ENCODE measurements around the gene CHL1.
"Not testable (repeated sequence)": the region's sequence is repeated elsewhere in the genome, so short reads cannot be mapped to it uniquely, and the experiment has no call there.

The CHL1 gene

DNA sequence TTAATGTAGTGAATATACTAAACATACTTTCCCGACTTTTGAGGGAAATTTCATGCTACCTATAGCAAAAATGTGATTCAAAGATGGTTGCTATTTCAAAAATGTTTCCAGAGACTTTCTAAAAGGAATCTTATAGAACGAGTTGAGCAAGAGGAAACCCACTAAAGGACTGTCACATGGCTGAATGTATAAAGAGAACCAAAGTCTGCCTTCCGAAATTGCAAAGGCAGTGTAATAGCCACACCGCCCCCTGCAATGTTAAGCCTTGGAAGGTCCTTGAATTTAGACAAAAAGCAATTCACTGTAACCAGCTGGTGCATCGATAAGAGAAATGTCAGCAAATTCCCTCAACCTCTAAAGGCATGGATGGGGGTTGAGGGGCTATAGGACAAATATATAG, 142.8 kb downstream of the CHL1 start:
- no peak for DNase-seq

DNA sequence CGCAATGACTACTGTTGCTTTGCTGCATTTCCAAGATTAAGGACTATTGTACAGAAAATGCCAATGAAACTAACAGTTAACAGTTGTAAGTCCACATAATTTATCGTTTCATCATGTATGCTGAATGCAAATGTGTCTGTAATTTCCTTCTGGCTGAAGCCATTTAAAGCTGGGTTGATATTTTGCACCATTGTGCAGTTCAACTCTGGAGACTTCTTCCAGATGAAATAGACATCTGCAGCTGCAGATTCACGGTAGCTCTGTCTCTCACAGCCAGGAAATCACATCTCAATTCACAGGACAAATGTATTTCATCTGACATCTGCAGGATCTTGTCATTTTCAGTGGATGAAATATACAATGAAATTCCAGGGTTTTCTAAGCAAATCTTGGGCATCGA, 145.4 kb downstream of the CHL1 start:
- no peak for DNase-seq

DNA sequence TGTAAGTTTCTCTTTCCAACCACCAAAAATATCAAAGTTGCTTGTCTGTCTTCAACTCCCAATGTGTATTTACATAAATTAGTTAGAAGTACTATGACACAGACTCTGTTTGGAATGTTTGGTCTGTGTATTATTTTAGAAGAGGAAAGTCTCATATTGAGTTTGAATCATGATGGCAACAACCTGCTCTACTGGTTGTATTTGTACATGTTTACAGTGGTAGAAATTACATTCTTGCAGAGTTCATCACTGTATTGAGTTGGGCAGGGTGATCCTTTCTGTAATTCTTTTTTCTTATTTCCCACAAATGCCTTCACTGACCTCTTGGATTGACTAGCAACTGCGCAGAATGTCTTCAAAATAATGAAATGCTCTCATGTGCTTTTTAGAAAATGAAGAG, 149.6 kb downstream of the CHL1 start:
- no peak for DNase-seq

DNA sequence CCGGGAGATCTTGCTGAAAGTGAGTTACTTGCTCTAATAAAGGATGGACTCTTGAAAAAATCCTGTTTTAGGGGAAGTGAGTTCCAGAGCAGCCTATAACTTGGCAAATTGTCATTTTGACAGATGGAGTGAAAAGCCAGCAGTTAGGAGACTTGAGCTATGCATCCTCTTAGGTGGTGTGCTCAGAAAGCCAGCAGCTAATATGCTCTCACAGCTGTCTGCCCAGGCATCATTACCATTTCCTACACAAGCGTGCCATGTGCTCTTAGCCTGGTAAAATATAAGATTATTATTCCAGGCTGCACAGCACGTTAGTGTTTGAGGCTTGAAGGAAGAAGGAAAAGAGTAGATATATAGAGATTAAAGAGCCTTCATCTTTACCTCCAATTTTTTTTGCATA, 151.0 kb downstream of the CHL1 start:
- DNase-seq: no peak

DNA sequence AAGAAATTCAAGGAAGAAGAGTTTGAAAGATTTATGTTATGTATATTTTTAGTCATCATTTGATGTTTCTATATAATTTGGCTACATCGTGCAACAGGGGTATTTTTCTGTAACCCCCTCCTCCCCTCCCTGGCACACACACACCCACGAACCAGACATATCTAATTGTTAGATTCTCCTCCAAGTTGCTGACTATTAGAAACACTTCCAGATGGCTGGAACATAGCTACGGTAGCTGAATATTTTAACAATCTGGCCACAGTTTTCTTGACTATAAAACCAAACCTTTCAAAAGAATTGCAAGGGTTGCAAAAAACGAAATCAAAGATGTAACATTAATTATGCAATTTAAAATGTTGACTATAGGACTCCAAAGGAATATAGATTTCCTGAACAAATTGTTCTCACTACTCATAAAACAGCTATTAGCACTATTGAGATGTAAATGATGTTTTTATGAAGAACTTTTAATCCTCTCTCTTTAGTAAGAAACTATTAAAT, 154.4 kb downstream of the CHL1 start:
- no peak for DNase-seq

DNA sequence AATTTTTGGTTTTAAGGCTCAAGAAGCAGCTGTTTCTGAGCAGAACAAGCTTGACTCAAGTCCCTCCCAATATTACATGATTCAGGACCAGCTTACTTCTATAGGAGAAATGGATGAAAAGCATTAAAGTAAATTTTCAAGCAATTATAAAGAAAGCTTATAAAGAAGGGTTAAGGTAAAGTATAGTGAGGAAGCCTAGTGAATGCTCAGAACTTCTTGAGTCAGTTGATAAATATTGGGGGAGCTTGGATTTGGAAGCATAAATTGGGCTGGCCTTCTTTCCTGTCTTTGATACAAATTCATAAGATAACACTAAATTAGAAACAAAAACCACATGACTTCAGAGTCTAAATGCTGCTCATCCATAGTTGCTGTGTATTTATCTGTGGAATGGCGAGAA, 156.0 kb downstream of the CHL1 start:
- no peak for DNase-seq

DNA sequence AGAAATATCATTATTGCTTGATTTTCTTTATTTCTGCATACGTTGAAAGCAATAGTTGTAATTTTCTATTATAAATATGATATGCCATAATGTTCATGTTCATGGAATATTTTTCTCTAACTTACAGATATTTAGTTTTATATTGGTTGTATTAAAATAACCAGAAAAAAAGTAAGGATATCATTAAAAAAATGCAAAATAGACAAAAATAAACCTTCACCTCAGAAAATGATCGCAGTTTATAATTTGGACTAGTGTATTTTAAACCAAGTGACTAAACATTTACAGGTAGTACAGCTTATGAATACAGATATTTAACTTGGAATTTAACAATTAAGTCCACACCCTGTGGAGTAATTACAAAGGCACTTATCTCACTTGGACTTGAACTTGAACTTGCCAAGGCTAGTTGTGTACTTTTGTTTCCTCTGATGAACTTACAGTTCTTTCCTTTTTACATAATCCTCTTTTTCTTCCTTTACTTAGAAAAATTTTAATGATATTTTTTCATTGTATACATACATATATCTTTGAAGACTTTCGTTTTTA, 156.7 kb downstream of the CHL1 start:
- DNase-seq: no peak

DNA sequence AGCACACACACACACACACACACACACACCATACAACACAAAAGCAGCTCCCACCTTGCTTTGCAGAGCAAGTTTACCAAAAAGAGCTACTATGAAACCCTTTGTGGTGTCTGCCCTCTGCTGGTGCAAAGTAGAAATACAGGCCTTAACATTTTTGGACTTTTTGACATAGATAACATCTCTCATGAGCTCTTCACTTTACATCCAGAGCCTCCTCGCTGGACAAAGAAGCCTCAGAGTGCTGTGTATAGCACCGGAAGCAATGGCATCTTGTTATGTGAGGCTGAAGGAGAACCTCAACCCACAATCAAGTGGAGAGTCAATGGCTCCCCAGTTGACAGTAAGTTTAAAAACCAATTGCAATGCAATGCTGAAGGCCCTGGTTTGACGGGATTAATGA, 157.9 kb downstream of the CHL1 start:
- DNase-seq: peak in 1 of 2 donors; percentile 3

DNA sequence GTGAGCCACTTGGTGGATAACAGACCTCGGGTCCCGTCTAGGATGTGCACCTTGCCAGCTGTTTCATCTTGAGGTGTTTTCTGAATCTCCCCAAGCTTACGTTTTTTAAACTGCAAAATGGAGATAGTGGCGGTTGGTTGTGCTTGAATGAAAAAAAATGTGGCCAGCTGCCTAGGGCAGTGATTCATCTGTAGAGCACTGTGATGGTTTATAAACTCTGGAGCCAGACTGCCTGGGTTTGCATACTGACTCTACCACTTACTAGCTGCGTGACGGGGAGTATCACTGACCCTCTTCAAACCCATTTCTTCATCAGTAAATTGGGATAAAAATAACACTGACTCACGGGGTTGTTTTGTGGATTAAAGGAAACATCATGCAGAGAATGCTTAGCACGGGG, 159.1 kb downstream of the CHL1 start:
- no peak for DNase-seq

DNA sequence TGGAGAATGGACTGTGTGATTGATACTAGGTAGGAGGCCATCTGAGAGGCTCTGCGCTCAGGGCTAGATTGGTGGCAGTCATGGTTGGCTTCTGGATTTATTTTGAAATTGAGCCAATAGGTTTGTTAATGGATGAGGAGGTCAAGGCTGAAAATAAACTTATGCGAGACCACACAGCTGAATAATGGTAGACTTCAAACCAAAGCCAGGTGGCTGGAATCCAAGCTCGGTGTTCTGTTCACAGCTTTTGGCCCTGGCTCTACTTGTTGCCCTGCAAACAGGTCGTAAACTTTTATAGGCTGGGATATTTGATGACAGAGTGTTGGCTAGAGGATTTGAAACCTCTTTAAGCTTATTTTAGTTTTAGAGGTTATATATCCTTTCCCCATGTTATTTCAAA, 160.4 kb downstream of the CHL1 start:
- DNase-seq: no peak

DNA sequence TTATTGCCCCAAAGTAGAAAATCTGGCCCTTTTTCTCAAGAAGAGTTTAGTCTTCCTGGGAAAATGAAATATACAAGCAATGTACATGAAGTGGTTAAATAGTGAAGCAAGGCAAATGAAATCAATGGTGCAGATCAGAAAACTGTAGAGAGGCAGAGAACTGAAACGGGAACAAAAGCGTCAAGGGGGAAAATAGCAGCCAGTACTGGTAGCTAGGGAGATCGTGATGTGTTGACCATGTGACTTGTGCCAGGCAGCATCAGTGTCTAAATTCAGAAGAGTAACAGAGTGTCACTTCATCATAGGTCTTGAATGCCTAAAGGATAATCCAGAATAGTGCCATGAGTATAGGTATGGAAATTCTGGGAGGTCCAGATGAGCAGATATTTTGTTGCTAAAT, 163.1 kb downstream of the CHL1 start:
- no peak for DNase-seq

DNA sequence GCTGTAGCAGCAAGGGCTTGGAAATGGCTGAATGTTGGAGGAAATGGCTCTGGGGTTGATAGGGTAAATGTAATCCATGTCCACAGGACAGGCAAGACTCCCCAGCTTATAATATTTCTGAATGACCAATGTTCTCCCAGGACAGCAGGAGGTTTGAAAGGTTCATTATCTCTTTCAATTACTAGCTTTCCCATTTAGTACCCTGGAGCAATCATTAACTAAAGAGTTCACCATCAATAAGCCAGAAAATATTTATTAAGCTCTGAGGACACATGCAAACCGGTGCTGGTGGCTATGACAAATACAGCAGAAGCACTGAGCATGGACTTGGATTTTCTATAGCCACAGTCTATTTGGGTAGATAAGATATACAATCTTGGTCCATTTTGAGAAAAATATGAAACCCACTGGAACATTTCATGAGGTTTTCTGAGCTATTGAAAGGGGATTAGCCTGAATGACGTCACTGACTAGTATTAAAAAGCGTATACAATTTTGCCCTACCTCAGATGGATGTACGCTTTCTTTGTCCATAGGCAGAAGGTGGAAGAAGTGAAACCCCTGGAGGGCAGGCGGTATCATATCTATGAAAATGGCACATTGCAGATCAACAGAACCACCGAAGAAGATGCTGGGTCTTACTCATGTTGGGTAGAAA, 166.2 kb downstream of the CHL1 start:
- no peak for DNase-seq

DNA sequence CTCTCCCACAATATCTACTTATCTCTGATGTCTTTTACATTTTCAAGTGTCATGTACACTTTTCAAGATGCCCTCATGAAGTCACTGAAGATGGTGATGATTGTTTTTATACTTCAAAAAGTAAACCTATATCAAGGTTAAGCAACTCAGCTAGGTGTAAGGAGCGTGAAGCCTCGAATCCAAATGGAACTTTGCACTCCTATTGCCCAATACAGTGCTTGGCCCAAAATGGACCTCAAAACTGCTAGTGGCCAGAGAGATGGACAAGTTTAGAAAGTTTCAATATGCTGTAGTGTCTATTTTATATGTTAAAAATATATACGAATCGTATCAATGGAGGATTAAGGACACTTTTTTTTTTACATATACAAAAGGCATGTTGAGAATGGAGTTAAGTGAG, 167.7 kb downstream of the CHL1 start:
- no peak for DNase-seq

DNA sequence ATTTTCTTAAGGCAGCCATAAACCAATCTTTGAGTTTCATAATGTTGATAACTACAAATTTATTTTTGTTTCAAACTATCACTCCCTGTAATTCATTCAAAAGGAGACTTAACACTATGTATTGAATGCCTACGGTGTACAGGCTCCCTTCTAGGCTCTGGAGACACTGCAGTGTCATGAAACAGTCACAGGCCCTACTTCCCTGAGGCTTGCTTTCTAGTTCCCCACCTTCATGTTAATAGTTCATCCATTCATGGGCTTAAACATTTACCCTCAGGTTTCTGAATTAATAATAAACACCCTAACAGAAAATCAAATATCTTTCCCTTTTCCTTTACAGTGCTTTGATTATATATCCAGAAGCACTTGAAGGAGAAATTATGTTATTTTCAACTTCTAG, 168.7 kb downstream of the CHL1 start:
- DNase-seq: no peak

DNA sequence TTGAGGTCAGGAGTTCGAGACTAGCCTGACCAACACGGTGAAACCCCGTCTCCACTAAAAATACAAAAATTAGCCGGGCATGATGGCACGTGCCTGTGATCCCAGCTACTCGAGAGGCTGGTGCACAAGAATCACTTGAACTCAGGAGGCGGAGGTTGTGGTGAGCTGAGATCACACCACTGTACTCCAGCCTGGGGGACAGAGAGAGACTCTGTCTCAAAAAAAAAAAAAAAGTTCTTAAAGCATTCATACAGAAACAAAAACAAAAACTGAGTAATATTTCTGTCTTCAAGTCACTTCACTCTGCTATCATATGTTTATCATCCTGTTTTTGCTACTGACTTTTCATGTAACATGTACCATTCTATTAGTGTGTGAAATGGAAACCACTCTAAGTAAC, 169.7 kb downstream of the CHL1 start:
- DNase-seq: not testable (repeated sequence)

DNA sequence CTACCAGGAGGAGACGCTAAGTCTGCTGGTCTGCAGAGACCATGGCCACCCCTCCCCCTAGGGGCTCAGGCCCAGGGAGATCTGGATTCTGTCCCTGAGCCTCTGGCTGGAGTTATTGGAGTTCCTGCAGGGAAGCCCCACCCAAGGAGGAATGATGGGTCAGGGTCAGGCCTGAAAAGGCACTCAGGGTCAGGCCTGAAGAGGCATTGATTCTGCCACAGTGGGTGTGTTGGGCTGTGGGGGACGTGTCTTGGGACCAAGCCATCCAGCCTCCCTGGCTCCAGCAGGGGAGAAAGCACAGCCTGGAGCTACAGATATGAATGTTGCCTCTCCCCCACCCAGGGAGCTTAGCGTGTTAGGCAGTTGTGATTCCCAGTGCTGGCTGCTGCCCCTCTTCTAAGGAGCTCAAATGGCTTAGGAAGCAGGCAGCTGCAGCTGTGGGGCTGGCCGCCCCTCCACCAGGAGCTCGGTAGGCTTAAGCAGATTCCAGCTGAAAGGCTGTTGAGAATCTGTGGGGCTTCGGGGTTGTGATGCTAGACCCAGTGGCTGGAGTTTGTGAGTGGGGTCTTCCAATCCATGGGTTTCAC, 176.7 kb downstream of the CHL1 start:
- no peak for DNase-seq

DNA sequence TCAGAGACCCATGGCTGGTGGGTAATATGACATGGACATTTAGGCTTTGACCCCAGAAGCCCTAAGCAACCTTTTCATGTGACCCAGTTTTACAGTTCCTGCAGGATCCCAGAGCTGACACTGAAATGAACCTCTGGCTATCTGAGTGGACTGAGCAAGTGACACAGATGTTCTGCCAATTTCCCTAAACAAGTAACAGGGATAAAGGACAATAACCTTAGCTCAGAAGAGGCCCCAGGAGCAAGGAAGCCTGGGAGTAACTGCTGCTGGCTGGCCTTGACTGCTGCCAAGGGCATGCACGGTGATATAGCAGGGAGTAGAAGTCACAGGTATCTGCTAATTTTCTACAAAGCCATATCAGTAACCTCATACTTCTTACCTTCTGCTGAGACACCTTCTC, 177.9 kb downstream of the CHL1 start:
- no peak for DNase-seq

DNA sequence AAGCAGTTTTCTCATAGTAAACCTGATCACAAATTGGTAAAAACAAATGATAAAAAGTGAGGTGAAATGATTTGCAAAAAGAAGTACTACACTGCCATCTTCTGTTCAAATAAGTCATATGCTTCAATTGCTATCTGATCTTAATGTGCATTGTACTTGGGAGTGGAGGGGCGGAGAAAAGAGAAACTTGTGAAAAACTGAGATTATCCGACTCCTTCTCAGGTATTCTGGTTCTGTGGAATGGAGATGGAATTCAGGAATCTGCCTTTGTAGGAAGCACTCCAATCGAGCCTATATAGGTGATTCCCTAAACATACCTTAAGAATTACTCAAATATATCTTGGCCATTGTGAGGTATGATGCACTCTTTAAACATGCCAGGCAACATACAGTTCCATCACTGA, 180.6 kb downstream of the CHL1 start:
- DNase-seq: no peak

DNA sequence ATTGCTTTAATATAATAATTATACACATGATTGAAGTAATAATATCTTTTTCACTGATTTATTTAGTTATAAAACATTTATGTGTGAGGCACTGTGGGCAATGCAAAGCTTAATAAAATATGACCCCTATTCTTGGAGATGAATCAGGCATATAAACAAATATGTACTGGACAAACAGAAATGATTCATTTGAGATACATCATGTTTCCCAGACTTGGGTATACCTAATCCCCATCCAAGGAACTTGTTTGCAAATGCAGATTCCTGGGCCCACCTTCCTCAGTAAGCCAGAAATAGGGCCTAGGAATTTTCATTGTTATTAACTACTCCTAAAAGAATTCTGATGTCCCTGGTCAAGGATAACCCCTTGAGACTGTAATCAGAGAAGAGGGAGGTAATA, 184.2 kb downstream of the CHL1 start:
- DNase-seq: no peak

DNA sequence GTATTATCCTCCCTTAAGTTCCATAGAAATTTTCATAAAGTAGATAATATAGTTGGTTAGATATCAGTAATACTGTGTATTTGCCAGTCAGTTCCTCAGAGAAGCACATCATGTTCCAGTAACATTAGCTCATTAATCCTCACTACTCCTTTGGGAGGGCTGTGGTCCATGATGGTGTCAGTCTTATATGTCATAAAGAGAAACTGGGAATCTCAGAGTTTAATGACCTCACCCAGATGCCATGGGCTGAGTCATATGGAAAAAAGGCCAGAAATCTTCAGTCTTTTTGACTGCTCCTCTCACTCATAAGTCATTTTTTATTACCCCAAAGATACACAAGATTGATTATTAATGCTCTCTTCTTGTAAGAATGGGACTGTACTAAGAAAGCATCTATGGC, 188.6 kb downstream of the CHL1 start:
- no peak for DNase-seq

DNA sequence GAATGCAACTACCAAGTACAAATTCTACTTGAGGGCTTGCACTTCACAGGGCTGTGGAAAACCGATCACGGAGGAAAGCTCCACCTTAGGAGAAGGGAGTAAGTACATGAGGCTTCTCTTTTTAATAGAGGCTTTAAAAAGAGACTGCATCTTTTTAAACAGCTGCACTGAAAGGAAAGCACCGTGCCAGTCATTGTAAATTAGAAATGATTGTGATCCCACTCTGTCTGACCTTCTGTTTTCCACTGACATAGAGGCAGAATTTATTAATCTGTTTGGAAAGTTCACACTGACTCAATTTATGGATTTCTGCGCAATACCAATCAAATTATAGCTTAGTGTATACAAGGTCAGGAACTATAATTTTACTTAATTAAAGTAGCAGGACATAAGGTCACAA, 198.2 kb downstream of the CHL1 start:
- DNase-seq: no peak

DNA sequence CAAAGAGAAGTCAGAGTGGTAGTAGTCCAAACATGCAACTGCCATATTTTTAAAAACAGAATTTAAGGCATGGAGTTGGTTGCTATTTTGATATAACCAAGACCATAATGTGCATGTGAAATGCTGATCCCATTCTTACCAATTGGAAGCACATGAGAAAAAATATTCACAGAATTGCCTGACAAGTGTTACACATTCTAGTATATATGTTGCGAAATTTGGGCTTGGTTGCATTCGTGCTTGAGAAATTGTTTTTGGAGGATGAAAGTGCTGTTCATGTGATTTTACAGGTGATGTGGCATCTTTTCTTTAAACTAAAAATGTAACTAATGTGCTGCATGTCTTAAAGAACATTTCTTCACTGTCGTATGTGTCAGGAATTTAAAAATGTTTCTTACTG, 199.7 kb downstream of the CHL1 start:
- no peak for DNase-seq

DNA sequence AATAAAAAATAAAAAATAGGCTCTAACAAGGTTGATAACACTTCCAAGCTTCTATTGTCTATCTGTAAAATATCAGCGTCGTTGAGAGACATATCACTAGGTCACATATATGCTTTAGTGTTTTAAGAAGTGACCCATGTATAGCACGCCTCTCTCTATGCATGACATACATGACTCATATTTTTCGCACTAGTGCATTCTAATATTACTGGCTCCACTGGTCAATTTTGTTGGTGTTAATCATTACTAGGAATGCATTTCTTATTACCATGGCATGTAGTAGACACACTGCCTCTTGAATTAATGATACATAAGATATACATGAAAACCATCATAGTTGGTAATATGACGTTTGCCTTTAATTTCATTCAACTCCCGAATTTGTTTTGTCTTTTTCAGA, 203.1 kb downstream of the CHL1 start:
- DNase-seq: no peak

DNA sequence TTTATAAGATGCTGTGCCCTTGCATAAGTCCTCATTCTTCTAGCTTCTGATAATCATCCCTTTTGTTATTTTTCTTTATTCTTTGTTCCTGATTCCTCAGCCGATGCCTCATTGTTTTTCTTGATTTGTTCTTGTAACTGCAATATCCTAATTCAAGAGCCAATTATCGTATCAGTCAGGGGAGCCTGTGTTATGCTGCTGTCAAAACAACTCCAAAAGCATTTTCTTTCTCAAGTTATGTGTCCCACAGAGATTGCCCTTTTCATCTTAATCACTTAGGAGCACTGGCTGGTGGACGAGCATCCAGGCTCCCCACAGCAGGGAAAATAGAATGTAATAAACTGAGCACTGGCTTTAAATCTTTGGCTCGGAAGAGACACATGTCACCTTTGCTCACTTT, 207.3 kb downstream of the CHL1 start:
- DNase-seq: no peak

DNA sequence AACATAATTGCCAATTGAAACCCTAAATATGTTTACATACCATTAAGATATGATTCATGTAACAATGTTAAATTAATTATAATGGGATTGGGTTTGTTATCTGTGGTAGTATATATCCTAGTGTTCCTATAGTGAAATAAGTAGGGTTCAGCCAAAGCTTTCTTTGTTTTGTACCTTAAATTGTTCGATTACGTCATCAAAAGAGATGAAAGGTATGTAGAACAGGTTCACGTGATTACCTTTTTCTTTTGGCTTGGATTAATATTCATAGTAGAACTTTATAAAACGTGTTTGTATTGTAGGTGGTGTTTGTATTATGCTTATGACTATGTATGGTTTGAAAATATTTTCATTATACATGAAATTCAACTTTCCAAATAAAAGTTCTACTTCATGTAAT, 212.4 kb downstream of the CHL1 start:
- no peak for DNase-seq
